ENCODE data around the gene YBEY.

GRCh38 chr21:46250146-46250725 is 35.9 kb upstream of the YBEY start:
- TF ChIP-seq CTCF (conservative IDR thresholded peaks at IDR 0.05; ENCODE audit: low read length) (no peak), EZH2phosphoT487 (IDR thresholded peaks at IDR 0.05; ENCODE audit: borderline replicate concordance) (no peak)
